Stimulated activated CD4-positive, alpha-beta T cell treated with anti-CD3 and anti-CD28 coated beads, Interleukin-2, amount 100 ng/mL, for 24 hours (primary cell): ENCODE measurements around the gene ASXL1.
"Not testable (repeated sequence)": the region's sequence is repeated elsewhere in the genome, so short reads cannot be mapped to it uniquely, and the experiment has no call there.

Experiments
- DNase-seq, 2 donors: peaks; one replicate each; pipeline ENCODE4 v3.0.0-alpha.2; 2020

ASXL1 gene

GRCh38 chr20:32455171-32455900, 97.2 kb downstream of the ASXL1 start:
- DNase-seq = no peak

GRCh38 chr20:32455901-32456701, 98.0 kb downstream of the ASXL1 start:
- no peak for DNase-seq

GRCh38 chr20:32456869-32457478, 98.8 kb downstream of the ASXL1 start:
- peak; percentile 28 to 35 for DNase-seq

GRCh38 chr20:32457479-32457986, 99.4 kb downstream of the ASXL1 start:
- no peak for DNase-seq

- no peak for DNase-seq
Measured at GRCh38 chr20:32458061-32458836, 100.1 kb downstream of the ASXL1 start.

GRCh38 chr20:32458837-32459220, 100.7 kb downstream of the ASXL1 start:
- DNase-seq = no peak

- no peak for DNase-seq
Measured at GRCh38 chr20:32460231-32460630, 102.1 kb downstream of the ASXL1 start.

GRCh38 chr20:32460683-32461320, 102.7 kb downstream of the ASXL1 start:
- DNase-seq = no peak

GRCh38 chr20:32461836-32462600, 103.9 kb downstream of the ASXL1 start:
- no peak for DNase-seq

GRCh38 chr20:32462900-32463641, 104.9 kb downstream of the ASXL1 start:
- no peak for DNase-seq

GRCh38 chr20:32463642-32464400, 105.7 kb downstream of the ASXL1 start:
- DNase-seq = no peak

- no peak for DNase-seq
Measured at GRCh38 chr20:32464401-32465091, 106.4 kb downstream of the ASXL1 start.

- DNase-seq = no peak
Measured at GRCh38 chr20:32465092-32465900, 107.2 kb downstream of the ASXL1 start.

GRCh38 chr20:32465901-32466675, 108.0 kb downstream of the ASXL1 start:
- DNase-seq = not testable (repeated sequence)

- DNase-seq = no peak
Measured at GRCh38 chr20:32466739-32467505, 108.8 kb downstream of the ASXL1 start.

GRCh38 chr20:32467506-32468312, 109.6 kb downstream of the ASXL1 start:
- DNase-seq = no peak
